GM19463 (cell line): ENCODE data around the gene VSX1.

Experiments used
- ATAC-seq: cut with Tn5 transposase; IDR thresholded peaks from one replicate; pipeline ENCODE4 v1.9.1; 2021; ENCODE audit warnings: mild to moderate bottlenecking, moderate library complexity; ENCODE audit not compliant: unreplicated experiment

VSX1 gene

DNA sequence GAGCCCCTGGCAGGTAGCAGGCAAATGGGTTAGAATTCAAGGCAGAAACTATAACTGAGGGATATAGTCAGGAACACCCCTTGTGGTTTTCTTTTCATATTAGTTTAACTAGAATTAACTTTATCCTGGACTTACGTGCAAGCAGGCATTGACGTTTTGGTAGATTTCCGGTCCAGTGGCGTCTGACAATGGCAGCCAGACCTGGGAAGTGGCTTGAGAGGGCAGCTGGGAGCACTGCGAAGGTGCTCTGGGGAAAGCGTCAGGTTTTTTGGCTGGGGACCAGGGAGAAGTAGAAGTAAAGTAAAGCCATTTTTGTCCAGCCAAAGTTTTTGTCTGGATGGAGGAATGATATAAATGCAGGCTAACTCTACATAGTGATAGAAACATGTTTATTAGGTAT, 15.6 kb downstream of the VSX1 start:
- ATAC-seq = no peak

DNA sequence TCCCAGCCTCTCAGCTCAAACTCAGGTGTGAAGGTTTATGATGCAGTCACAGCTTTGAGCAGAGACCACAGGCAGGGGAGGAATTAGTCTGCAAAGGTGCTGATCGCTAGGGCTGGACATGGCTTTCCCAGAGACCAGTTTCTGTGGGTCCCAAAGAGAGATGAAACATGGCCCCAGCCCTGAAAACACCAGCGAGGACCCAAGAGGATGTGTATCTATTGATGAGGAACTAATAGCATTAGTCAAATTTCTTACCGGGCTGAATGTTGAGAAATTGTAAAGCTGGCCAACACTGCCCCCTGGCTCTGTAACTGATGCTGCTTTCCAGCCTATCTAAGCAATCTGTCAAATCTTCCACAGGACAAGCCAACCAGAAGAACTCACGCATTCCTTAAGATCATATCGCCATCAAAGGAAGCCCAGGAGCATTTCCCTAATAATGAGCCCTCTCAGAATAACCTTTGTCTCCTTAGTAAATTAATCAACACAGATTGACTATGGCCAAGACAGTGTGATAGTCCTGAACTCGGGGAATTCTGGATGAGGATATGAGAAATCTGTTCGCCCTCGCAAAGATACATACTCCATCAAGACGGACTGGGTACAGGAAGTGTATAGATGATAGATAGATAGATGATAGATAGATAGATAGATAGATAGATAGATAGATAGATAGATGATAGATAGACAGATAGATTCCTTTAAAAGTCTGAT, 16.2 kb downstream of the VSX1 start:
- peak; percentile 80 for ATAC-seq

DNA sequence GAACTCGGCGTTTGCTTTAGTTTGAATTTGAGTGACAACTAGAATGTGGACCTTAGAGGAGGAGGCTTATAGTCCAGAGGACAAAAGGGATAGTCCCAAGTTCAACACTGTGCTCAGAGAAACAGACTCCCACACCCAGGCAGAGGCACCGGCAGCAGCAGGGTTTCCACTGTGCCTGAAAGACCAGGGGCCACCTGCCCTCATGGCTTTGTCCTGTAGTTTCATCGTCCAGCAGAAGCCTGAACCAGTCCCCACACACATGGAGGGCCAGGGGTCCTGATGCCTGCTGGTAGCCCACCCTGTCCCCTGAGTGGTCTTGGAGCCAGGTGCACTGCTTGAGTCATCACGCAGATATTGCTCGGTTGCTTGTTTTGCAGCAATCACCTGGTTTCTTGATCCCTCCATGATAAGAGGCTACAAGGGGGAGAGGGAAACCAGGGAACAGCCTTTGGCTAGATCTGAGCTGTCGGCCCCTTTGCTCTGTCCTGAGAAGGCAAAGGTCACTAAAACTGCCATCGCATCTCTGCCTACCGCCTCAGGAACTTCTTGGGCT, 16.8 kb downstream of the VSX1 start:
- ATAC-seq = no peak

DNA sequence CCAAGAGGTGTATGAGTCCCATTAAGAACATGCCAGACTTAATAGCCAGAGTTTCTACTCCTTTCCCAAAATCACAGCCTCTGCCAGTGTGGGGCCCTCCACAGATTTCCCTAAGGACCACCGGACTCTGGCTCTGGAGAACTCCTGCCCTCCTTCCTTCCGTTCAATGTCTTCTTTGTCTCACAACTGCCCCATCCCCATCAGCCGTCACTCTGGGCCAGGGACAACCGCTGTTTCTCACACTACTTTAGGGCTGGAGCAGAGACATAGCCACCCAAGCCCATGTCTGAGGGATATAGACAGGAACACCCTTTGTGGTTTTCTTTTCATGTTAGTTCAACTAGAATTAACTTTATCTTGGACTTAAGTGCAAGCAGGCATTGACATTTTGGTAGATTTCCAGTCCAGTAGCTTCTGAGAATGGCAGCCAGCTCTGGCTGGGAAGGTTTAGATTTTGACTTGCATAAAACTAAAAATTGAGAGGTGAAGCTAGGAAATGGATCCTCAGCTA, 17.3 kb downstream of the VSX1 start:
- ATAC-seq = no peak

DNA sequence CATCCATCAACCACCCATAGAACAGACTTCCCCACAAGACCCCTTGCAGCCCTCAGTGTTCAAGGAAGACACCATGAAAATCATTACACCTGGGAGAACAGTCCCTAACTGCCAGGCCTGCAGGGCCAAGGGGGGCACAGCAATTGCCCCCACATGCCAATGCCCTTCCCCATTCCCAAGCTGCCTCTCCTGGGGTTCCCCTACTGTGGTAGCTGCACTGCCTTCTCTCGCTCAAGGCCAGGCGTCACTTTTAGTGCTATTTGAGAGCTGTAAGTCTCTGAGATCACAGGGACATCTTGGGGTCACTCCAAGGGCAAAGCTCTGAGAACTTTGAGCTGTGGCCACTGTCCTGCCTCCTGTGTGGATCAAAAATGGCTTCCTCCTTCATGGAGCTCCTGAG, 18.0 kb downstream of the VSX1 start:
- no peak for ATAC-seq

GRCh38 chr20:25063546-25063945, 18.4 kb downstream of the VSX1 start:
- ATAC-seq = no peak

GRCh38 chr20:25062841-25063240, 19.1 kb downstream of the VSX1 start:
- no peak for ATAC-seq

GRCh38 chr20:25061821-25062530, 20.0 kb downstream of the VSX1 start:
- no peak for ATAC-seq

DNA sequence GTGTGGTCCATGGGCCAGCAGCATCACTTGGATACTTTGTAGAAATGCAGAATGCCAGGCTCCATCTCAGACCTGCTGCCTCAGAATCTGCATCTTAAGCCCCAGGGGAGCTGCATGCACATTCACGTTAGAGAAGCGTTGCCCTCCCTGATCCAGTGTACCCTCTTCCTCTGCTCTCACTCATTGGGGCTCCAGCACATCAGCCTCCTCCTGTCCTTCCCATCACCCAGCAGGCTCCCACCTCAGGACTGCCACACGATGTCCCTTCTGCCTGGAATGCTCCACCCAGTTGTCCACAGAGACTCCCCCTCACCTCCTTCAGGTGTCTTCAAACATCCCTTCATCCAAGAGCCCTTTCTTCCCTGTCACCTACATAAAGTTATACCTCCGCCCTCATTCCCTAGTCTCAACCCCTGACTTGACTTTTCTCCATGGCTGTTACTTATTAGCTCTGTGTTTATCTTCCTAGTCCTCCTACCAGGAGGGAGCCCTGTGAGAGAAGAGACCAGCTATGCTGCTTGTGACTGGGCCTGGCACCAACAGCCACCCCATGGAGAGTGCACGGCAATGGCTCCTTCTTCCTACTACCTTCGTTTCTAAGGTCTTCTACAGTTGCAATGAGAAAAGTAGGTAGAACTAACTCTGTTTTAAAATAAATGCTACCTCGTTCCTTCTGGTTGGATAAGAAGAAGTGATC, 20.7 kb downstream of the VSX1 start:
- ATAC-seq = no peak

- ATAC-seq = no peak
These were observed 22.0 kb downstream of the VSX1 start for GRCh38 chr20:25059866-25060465.

- ATAC-seq = no peak
These were observed 22.8 kb downstream of the VSX1 start for GRCh38 chr20:25058847-25059810.

GRCh38 chr20:25058051-25058846, 23.7 kb downstream of the VSX1 start, which contains the start of gene ACSS1:
Gene ACSS1, minus strand, starts transcription at chr20:25058139. Its CDS starts 37 bp downstream, at chr20:25058102.
- peak; percentile 53 for ATAC-seq

DNA sequence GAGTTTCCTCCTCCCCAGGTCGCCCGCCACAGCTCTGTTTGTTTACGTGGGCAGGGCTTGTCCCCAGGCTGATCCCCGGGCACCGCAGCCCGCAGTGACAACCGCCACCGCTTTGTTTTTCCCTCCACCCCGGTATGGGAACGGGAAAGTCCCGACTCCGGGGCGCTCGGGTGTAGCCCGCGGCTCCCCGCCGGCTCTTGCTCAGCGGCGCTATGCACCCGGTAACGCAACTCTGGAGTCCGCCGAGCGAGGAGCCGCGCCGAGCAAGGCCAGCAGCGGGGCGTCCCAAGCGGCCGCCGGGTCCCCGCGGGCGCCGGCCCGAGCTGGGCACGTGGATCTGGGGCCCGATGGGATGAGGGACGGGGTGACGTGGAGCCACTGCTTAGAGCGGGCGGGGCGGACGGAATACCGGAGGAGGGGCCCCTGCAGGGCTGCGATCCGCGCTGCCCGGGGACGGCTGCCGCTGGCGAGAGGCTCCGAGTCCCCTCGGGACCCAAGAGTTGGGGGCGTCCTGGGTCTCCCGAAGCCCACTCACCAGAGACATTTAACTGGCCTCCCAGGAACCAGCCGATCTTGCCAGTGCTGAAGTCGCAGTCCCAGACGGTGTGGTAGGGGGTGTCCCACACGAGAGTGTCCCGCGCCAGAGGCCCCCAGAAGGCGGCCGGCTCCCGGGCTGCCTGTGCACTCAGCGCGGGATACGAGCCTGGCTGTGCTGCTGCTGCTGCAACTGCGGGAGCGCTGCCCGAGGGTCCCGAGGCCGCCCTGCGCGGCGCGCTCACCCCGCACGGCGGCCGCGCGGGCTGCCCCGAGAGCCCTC, 24.5 kb downstream of the VSX1 start:
- peak; percentile 35 for ATAC-seq

DNA sequence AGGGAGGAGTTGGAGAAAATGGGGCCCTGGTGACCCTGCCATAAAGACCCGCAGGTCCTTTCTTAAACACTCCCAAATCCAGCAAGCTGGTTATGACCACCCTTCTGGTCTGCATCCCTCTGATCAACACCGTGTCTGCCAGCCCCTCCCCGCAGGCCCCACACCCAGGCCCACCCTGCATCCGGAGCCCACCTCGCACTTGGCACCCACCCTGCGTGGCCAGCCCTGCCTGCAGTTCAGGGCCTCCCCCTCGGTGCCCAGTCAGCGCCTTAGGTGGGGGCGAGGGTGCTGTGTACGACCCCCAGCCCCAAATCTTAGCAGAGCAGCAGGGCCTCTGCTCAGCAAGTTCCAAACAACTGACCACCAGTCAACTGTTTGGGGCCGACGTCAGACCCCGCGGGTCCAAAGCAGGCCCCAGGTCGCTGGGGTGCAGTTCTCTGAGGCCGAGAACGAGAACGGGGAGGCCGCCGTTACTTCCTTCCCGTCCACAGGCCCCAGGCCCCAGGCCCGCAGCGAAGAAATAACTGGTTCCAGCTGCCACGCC, 25.2 kb downstream of the VSX1 start:
- ATAC-seq = no peak

- ATAC-seq = no peak
These were observed 26.0 kb downstream of the VSX1 start for GRCh38 chr20:25055711-25056495.

- ATAC-seq = no peak
These were observed 26.8 kb downstream of the VSX1 start for GRCh38 chr20:25054995-25055629.
